Right atrium auricular region (tissue), 2 donors: ENCODE data around the gene ADCY1. TPM values are rescaled to one million over a fixed set of nuclear protein-coding genes. Genes with fewer than 3 reads are reported as not detected.
A peak's percentile ranks its signal among the peaks of the same experiment; 100 is the strongest.

Source experiments
- DNase-seq: peaks from one replicate; pipeline ENCODE4 v3.0.0-alpha.2; 2019; ENCODE audit warnings: low spot score
- H3K27ac ChIP-seq, 2 donors: fragments of 200-600 bp; sonication (generic); 1 replicate in 1 of 2; 2 replicates in 1 of 2; pipeline ENCODE4 v1.5.1; 2016 to 2019
- H3K27me3 ChIP-seq, 2 donors: fragments of 200-600 bp; sonication (generic); one replicate each; pipeline versions ENCODE4 v1.5.1 to v1.6.0; 2017 to 2019
- H3K36me3 ChIP-seq: fragments of 200-600 bp; sonication (generic); one replicate; pipeline ENCODE4 v1.5.1; 2016
- H3K4me1 ChIP-seq, 2 donors: fragments of 200-600 bp; sonication (generic); one replicate each; pipeline versions ENCODE4 v1.5.1 to v1.6.0; 2017 to 2019
- H3K4me3 ChIP-seq, 2 donors: fragments of 200-600 bp; sonication (generic); 1 replicate in 1 of 2; 2 replicates in 1 of 2; pipeline ENCODE4 v1.5.1; 2017 to 2019; ENCODE audit warnings: mild to moderate bottlenecking in 1 of 2, moderate library complexity in 1 of 2
- H3K9me3 ChIP-seq, 2 donors: fragments of 200-600 bp; sonication (generic); one replicate each; pipeline ENCODE4 v1.5.1; 2019
- total RNA-seq, 2 donors: library from RNA; depleted of rRNA; stranded (reverse); fragments of >200 nt; gene quantifications; one replicate each; pipeline ENCODE4 v1.1.0, GENCODE V29; 2016
- TF ChIP-seq, protein P1 (sequence below), 2 donors: fragments of 200-600 bp; sonication (generic); IDR thresholded peaks; one replicate each; pipeline ENCODE4 v1.5.1; 2019; ENCODE audit warnings: antibody characterized with exemption in 2 of 2

The ADCY1 gene
- total RNA-seq, 2 donors from 2014 or later: 2.4 to 3.2 TPM

- no peaks in the 10 kb centered on the region for H3K36me3 ChIP-seq
- no peak overlapping the region for H3K4me3 ChIP-seq
- no peaks in the 10 kb centered on the region for H3K4me1 ChIP-seq
- no peaks in the 10 kb centered on the region for H3K27me3 ChIP-seq
- H3K9me3 ChIP-seq: no peaks in the 10 kb centered on the region
- TF ChIP-seq, protein P1, sequence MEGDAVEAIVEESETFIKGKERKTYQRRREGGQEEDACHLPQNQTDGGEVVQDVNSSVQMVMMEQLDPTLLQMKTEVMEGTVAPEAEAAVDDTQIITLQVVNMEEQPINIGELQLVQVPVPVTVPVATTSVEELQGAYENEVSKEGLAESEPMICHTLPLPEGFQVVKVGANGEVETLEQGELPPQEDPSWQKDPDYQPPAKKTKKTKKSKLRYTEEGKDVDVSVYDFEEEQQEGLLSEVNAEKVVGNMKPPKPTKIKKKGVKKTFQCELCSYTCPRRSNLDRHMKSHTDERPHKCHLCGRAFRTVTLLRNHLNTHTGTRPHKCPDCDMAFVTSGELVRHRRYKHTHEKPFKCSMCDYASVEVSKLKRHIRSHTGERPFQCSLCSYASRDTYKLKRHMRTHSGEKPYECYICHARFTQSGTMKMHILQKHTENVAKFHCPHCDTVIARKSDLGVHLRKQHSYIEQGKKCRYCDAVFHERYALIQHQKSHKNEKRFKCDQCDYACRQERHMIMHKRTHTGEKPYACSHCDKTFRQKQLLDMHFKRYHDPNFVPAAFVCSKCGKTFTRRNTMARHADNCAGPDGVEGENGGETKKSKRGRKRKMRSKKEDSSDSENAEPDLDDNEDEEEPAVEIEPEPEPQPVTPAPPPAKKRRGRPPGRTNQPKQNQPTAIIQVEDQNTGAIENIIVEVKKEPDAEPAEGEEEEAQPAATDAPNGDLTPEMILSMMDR (IDR thresholded peaks at IDR 0.05): no peak
- no peak overlapping the region for H3K27ac ChIP-seq
- DNase-seq: peak; percentile 30
Measured at GRCh38 chr7:45689797-45690761, 115.9 kb downstream of the ADCY1 start.

- Histone ChIP-seq H3K27me3 (no peaks in the 10 kb centered on the region), H3K4me1 (no peaks in the 10 kb centered on the region), H3K36me3 (no peaks in the 10 kb centered on the region), H3K9me3 (no peaks in the 10 kb centered on the region), H3K4me3 (no peak overlapping the region), H3K27ac (no peak overlapping the region)
- TF ChIP-seq, protein P1 (IDR thresholded peaks at IDR 0.05): no peak
- DNase-seq: peak; percentile 32
Measured at GRCh38 chr7:45690762-45691150, 116.6 kb downstream of the ADCY1 start.

GRCh38 chr7:45691155-45691656 lies 117.0 kb downstream of the ADCY1 start:
- DNase-seq: peak; percentile 36
- Histone ChIP-seq H3K4me3 (no peak overlapping the region), H3K27ac (no peak overlapping the region), H3K9me3 (no peaks in the 10 kb centered on the region), H3K36me3 (no peaks in the 10 kb centered on the region), H3K27me3 (no peaks in the 10 kb centered on the region), H3K4me1 (no peaks in the 10 kb centered on the region)
- TF ChIP-seq, protein P1 (IDR thresholded peaks at IDR 0.05): no peak

GRCh38 chr7:45692031-45692430 lies 117.9 kb downstream of the ADCY1 start:
- Histone ChIP-seq H3K27ac (no peak overlapping the region), H3K4me3 (no peak overlapping the region), H3K4me1 (no peaks in the 10 kb centered on the region), H3K27me3 (no peaks in the 10 kb centered on the region), H3K36me3 (no peaks in the 10 kb centered on the region), H3K9me3 (no peaks in the 10 kb centered on the region)
- no peak for DNase-seq
- TF ChIP-seq, protein P1 (IDR thresholded peaks at IDR 0.05): no peak

DNA sequence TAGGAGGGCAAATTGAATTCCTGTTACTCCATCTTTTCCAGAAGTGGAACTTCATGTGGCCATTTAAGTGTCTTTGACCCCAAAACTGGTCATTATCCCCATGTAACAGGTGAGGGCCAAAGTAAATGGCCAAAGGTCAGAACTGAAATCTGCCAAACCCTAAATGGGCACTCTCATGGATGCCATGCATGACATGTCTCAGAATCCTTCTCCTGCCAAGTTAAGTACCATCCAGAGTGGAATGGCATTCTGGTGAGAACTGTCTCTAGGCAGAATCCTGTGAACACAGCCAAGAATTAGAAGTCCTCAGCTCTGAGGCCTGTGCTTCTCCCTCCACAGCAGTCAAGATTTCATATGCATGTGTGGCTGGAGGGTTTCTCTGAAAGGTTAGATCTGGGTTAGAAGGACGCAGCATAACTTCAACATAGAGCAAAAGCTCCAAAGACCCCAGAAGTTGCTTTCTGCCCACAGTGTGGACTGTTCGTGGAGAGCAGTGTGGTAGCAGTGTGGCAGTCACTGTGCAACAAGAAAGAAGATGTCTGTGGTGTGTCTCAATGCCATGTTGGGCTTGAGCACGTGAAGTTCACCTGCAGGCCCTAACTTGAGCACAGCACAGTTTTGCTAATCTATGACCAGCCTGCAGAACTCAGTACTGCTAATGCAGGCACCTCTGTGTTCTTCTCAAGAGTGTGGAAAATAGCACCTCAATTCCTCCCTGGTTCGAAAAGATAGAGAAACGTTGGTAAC lies 121.3 kb downstream of the ADCY1 start:
- H3K9me3 ChIP-seq: no peaks in the 10 kb centered on the region
- H3K27me3 ChIP-seq: no peaks in the 10 kb centered on the region
- peaks cover 0 to 8% of the 10 kb centered on the region in 2 donors for H3K4me1 ChIP-seq
- H3K4me3 ChIP-seq: no peak overlapping the region
- no peaks in the 10 kb centered on the region for H3K36me3 ChIP-seq
- H3K27ac ChIP-seq: no peak overlapping the region
- TF ChIP-seq, protein P1 (IDR thresholded peaks at IDR 0.05): no peak
- DNase-seq: peak; percentile 13
